Stimulated activated CD4-positive, alpha-beta T cell treated with anti-CD3 and anti-CD28 coated beads, Interleukin-12 subunit alpha, Interleukin-12 subunit beta, amount 100 ng/mL, for 4 hours (primary cell): ENCODE measurements around the gene ADGRG3.
A peak's percentile ranks its signal among the peaks of the same experiment; 100 is the strongest.

ENCODE experiments used
- DNase-seq: peaks from one replicate; pipeline ENCODE4 v3.0.0-alpha.2; 2020

ADGRG3 gene, protein sequence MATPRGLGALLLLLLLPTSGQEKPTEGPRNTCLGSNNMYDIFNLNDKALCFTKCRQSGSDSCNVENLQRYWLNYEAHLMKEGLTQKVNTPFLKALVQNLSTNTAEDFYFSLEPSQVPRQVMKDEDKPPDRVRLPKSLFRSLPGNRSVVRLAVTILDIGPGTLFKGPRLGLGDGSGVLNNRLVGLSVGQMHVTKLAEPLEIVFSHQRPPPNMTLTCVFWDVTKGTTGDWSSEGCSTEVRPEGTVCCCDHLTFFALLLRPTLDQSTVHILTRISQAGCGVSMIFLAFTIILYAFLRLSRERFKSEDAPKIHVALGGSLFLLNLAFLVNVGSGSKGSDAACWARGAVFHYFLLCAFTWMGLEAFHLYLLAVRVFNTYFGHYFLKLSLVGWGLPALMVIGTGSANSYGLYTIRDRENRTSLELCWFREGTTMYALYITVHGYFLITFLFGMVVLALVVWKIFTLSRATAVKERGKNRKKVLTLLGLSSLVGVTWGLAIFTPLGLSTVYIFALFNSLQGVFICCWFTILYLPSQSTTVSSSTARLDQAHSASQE

GRCh38 chr16:57668263-57668571 is at the start of gene ADGRG3:
Gene ADGRG3, plus strand, starts transcription at chr16:57668306. Its CDS starts 42 bp downstream, at chr16:57668348.
- DNase-seq = no peak

- no peak for DNase-seq
These were observed 48.9 kb upstream of the ADGRG3 start for GRCh38 chr16:57619133-57619605.

- DNase-seq = no peak
These were observed 48.3 kb upstream of the ADGRG3 start for GRCh38 chr16:57619606-57620334.

DNA sequence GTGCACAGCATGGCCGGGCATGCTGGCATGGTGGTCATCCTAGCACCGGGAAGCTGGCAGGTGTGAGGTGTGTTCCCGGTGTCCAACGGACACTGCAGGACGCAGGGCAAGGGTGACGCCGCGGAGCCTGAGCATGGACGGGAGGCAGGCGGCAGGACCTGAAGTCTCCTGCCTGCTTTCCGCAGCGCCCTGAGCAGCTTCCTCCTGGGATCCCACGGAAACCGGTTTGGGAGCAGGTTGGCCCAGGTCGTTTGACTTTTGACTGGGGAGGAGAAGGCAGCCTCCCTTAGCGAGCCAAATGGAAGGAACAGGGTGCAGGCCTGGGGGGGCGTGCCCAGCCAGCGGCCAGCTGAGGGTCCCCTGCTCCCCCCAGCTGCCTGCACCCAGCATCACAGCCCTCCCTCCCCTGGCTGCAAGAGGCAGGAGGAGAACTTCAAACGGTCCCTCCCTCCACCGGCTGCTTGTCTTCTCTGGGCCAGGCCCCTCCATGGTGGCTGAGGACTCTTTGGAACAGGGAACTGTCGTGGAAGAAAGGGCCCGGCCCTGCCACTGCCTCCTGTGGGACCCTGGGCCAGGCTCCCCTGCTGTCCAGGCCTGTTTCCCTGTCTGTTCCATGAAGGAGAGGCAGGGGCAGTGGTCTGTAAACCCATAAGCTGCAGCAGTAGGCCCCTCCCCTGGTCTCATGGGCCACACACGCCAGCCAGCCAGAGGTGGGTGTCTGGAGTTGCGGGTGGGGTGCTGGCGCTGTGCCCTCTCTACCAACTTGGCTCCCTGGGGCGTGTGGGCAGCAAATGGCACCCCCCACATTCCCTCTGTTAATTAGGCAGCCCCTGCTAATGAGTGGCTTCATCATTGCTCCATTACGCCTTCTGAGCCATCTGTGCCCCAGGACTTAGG is 47.5 kb upstream of the ADGRG3 start:
- DNase-seq = no peak

DNA sequence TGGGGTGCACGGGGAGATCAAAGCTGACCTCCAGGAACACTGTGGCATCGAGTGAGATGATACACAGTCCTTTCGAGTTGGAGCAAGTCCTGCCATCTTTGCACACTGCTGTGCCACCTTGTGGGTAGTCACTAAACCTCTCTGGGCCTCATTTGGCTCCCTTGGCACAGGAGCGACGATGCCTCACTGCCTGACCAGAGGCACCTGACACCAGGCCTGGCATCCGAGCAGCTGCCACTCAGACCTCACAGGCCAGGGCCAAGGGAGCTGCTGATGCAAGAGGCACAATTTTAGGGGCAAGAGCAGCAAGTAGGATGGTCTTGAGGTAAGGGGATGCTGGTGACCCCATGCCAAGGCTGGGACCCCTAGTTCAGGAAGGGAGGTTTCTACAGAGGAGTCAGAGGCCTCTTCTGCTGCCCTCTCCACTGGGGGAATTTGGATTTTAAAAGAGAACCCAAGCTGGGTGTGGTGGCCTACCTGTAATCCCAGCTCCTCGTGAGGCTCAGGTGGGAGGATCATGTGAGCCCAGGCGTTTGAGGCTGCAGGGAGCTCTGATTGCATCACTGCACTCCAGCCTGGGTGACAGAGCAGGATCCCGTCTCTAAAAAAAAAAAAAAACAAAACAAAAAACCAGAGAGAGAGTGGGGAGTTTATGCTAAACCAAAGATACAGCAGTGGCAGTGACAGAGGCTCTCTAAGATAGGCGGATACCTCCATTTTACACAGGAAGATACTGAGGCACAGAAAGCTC is 46.4 kb upstream of the ADGRG3 start:
- no peak for DNase-seq

DNA sequence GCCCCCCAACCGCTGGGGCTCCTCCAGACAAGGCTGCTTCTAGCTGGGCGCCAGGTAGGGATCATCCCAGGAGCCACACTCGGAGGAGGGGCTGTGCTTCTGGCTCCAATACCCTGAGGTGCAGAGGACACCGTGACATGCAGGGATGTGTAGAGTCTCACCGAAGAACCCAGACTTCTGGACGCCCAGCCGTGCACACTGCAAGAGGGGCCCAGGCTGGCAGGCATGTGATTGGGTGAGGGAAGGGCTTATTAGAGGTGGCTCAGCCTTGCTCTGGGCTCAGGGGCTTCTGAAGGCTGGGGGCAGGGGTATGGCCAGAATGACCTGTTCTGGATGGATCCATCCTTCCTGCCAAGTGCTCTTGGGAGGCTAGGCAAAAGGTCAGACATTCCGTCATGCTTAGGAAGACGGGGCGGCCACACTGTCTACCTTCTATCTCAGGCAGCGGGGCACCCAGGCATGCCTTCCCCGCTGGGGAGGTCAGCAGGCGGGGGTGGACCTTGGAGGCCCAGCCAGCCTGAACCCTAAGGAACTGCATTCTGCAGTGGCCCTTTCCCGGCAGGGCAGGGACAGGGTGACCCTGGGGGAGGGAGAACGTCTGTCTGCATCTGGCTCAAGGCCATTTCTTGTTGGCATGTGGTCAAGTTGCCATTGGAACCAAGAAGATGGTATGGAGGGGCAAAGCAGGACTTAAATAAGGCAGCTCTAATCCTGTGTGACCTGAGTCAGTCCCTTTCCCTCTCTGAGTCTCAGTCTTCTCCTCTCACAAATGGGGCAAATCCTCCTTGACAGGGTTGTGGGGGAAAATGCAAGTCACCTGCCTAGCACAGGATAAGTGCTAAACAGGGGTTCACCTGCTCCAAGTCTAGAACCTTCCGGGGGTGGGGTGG is 45.5 kb upstream of the ADGRG3 start:
- DNase-seq = no peak

- no peak for DNase-seq
These were observed 44.7 kb upstream of the ADGRG3 start for GRCh38 chr16:57623251-57624043.

GRCh38 chr16:57624044-57624688 is 43.9 kb upstream of the ADGRG3 start:
- DNase-seq = no peak

- no peak for DNase-seq
These were observed 43.2 kb upstream of the ADGRG3 start for GRCh38 chr16:57624806-57625500.

- DNase-seq = no peak
These were observed 41.5 kb upstream of the ADGRG3 start for GRCh38 chr16:57626420-57627170.

GRCh38 chr16:57627184-57627871 is 40.8 kb upstream of the ADGRG3 start:
- no peak for DNase-seq

DNA sequence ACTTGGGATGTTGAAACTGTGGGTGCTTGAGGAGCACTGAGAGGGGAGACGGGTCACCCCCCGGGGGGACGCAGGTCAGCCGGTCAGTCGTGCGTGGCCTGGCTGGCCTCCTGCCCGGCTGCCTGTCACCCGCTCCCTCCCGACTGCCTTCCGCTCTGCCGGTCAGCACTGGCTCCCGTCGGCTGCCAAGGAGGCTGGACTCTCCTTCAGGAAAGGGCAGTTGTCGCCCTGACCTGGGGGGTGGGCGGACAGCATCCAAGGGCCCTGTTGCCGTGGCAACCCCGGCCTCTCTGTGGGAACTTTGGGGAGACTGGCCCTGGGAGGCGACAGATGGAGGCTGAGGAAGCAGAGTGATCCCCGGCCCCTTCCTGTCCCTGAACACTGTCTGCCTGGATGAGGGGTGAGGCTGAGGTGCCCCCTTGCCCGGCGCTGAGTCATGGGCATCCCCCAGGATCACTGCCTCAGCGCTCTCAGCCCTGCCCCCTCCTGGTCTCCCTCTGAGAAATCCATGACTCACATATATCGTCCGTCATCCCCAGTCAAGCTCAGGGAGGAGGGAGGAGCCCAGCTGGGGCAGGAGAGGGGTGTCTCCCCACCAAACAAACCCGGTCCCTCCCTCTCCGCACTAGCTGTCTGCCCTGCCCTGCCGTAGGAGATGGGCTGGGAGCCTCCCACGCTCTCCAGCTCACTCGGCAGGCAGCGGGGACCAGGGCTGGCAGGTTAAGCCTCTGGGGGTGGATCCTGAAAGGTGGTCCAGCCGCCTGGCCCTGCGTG is 39.9 kb upstream of the ADGRG3 start, which contains the start of gene ADGRG1:
Gene ADGRG1, plus strand, starts transcription at position 623 of the 774 bp plus-strand sequence. CDS start 21,658 bp downstream, outside the sequence.
- peak; percentile 32 for DNase-seq

DNA sequence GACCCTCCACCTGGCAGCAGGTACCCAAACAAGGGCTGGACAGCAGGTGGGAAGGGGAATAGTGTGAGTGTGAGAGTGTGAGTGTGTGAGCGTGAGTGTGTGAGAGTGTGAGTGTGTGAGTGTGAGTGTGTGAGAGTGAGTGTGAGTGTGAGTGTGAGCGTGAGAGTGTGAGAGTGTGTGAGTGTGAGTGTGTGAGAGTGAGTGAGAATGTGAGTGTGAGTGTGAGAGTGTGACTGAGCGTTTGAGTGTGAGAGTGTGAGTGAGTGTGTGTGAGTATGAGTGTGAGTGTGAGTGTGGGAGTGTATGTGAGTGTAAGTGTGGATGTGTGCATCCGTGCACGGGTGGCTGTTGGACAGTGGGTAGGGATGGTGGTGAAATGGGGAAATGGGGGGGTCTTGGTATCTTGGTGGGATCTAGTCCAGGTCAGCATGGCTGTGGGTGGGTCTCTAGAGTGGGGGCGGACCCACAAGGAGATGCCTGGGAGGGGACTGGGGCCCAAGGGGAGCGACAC is 39.3 kb upstream of the ADGRG3 start:
- DNase-seq = no peak

DNA sequence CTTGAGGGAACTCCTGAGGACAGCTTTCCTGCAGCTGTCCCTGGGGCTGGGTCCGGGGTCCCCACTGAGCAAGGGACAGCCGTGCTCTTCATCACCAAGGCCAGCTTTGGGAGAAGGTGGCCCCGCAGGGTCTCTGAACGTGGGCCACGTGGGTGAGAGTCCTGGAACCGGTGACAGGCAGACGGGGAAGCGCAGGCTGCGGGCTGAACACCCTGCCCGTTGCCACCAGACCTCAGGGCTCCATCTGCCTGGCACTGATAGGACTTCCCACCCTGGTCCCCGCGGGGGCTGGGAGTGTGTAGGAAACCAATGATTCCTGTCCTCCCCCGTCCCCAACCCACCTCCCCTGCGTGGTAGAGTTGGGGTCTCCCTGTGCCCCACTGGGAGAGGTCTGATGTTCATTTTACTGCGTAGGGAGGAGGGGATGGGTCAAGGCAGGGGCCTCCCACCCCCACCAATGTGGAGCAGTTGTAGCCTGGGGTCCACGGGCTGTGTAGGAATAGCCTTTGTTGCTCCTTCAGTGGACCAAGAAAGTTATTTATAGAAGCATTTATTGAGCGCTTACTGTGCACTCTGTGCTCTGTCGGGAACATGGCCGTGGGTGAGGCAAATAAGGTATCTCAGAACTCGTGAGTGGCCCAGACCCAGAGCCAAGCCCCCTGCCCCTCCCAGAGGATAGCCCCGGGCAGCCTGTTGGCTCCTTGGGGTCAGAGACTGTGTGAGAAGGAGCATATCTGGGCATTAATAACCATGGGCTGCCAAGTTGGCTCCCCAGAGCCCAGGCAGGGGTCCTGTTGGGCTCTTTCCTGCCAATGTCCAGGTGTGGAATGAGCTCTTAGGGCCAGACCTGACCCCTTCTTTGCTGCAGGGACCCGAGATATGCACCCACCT is 38.3 kb upstream of the ADGRG3 start:
- no peak for DNase-seq

- DNase-seq = no peak
These were observed 37.7 kb upstream of the ADGRG3 start for GRCh38 chr16:57630407-57630797.
